ENCODE results near the gene IFITM1. TPM values are rescaled to one million over a fixed set of nuclear protein-coding genes. Genes with fewer than 3 reads are reported as not detected.

The IFITM1 gene
- total and polyA plus RNA-seq, 2 of the 13 experiments (the other 11 are each of a cell fraction or from before 2014, with no cell fraction given): 0.38 to 11.1 TPM

GRCh38 chr11:288478-289397, 25.1 kb upstream of the IFITM1 start, which contains the start of gene PGGHG (continued):
- TF ChIP-seq SNAPC4 (CRISPR knock-in tag; IDR thresholded peaks at IDR 0.05) (no peak), MLXIP (CRISPR knock-in tag; IDR thresholded peaks at IDR 0.05; ENCODE audit: borderline replicate concordance) (no peak), ZNF276 (CRISPR knock-in tag; IDR thresholded peaks at IDR 0.05; ENCODE audit: low read depth) (no peak), EZH2 (conservative IDR thresholded peaks at IDR 0.05; ENCODE audit: low read depth, low read length) (0 out of 2 replicates have a peak, but pooled peaks have one; percentile 45), ZNF614 (CRISPR knock-in tag; IDR thresholded peaks at IDR 0.05; ENCODE audit: borderline replicate concordance) (no peak), ZNF883 (CRISPR knock-in tag; IDR thresholded peaks at IDR 0.05; ENCODE audit: not compliant biosample characterization) (no peak), HOXD1 (CRISPR knock-in tag; IDR thresholded peaks at IDR 0.05) (no peak), ZSCAN5A (CRISPR knock-in tag; IDR thresholded peaks at IDR 0.05; ENCODE audit: borderline replicate concordance) (no peak), ZNF598 (CRISPR knock-in tag; IDR thresholded peaks at IDR 0.05; ENCODE audit: borderline replicate concordance) (no peak), POLR2A (IDR thresholded peaks at IDR 0.05; ENCODE audit: insufficient read depth in 1 of 2, low read depth in 2 of 2, low read length in 2 of 2) (peak in 1 of 2 experiments; percentile 66; a peak in 2 of 4 replicates), POLR2AphosphoS2 (IDR thresholded peaks at IDR 0.05; ENCODE audit: low read depth, low read length) (no peak), ZNF138 (CRISPR knock-in tag; IDR thresholded peaks at IDR 0.05; ENCODE audit: low read depth) (no peak), SUZ12 (IDR thresholded peaks at IDR 0.05; ENCODE audit: low read depth, low read length) (no peak), CTCF (CRISPR knock-in tag; IDR thresholded peaks at IDR 0.05) (no peak)
